H9 (cell line): Measurements from ENCODE around the gene IFNG-AS1. TPM values are rescaled to one million over a fixed set of nuclear protein-coding genes. Genes with fewer than 3 reads are reported as not detected.

Experiments
- DNase-seq: peaks from one replicate; pipeline ENCODE4 v3.0.0-alpha.2; 2017
- H2AFZ ChIP-seq: one replicate; pipeline ENCODE4 v1.6.1; 2013; ENCODE audit warnings: mild to moderate bottlenecking, low read length, control low read depth, moderate library complexity
- H2AK5ac ChIP-seq: 2 replicates; pipeline ENCODE4 v1.6.1; 2013; ENCODE audit warnings: low read length, control low read depth, mixed read lengths; ENCODE audit not compliant: insufficient read length
- H2BK120ac ChIP-seq: one replicate; pipeline ENCODE4 v1.6.1; 2013; ENCODE audit warnings: low read depth, mild to moderate bottlenecking, low read length, control low read depth, inconsistent platforms; ENCODE audit not compliant: poor library complexity, severe bottlenecking
- H2BK12ac ChIP-seq: 2 replicates; pipeline ENCODE4 v1.6.1; 2013; ENCODE audit warnings: low read length, control low read depth, mixed read lengths, low read depth; ENCODE audit not compliant: insufficient read length
- H2BK15ac ChIP-seq: 2 replicates; pipeline ENCODE4 v1.6.1; 2013; ENCODE audit warnings: low read depth, low read length, control low read depth
- H2BK20ac ChIP-seq: one replicate; pipeline ENCODE4 v1.6.1; 2013; ENCODE audit warnings: low read depth, mild to moderate bottlenecking, low read length, control low read depth, inconsistent platforms; ENCODE audit not compliant: poor library complexity, severe bottlenecking
- H2BK5ac ChIP-seq: 2 replicates; pipeline ENCODE4 v1.6.1; 2013; ENCODE audit warnings: low read length, control low read depth, mixed read lengths; ENCODE audit not compliant: insufficient read length
- H3K14ac ChIP-seq: 2 replicates; pipeline ENCODE4 v1.6.1; 2013; ENCODE audit warnings: low read length, control low read depth; ENCODE audit not compliant: insufficient read depth
- H3K18ac ChIP-seq: 2 replicates; pipeline ENCODE4 v1.6.1; 2013; ENCODE audit warnings: low read depth, mild to moderate bottlenecking, mixed read lengths, low read length, control low read depth; ENCODE audit not compliant: insufficient read length
- H3K23ac ChIP-seq: 2 replicates; pipeline ENCODE4 v1.6.1; 2013; ENCODE audit warnings: low read length, control low read depth, mixed read lengths, low read depth; ENCODE audit not compliant: insufficient read length
- H3K23me2 ChIP-seq: 2 replicates; pipeline ENCODE4 v1.6.1; 2013; ENCODE audit warnings: low read depth, mild to moderate bottlenecking, mixed read lengths, low read length, control low read depth; ENCODE audit not compliant: insufficient read length, poor library complexity, severe bottlenecking
- H3K27ac ChIP-seq: 2 replicates; pipeline ENCODE4 v1.5.1; 2013; ENCODE audit warnings: low read length, control low read depth, mixed read lengths, low read depth; ENCODE audit not compliant: insufficient read length
- H3K27me3 ChIP-seq: 2 replicates; pipeline ENCODE4 v1.6.1; 2013; ENCODE audit warnings: low read length, control low read depth, inconsistent platforms; ENCODE audit not compliant: insufficient read depth
- H3K4ac ChIP-seq: 2 replicates; pipeline ENCODE4 v1.6.1; 2013; ENCODE audit warnings: low read depth, mild to moderate bottlenecking, control low read depth, inconsistent platforms, low read length, moderate library complexity
- H3K4me1 ChIP-seq: 2 replicates; pipeline ENCODE4 v1.6.1; 2013; ENCODE audit warnings: low read length, control low read depth, inconsistent platforms; ENCODE audit not compliant: insufficient read depth
- H3K4me2 ChIP-seq: 2 replicates; pipeline ENCODE4 v1.6.1; 2013; ENCODE audit warnings: low read length, control low read depth, mixed read lengths; ENCODE audit not compliant: insufficient read length, insufficient read depth
- H3K56ac ChIP-seq: 2 replicates; pipeline ENCODE4 v1.6.1; 2013; ENCODE audit warnings: low read depth, mild to moderate bottlenecking, mixed read lengths, low read length, control low read depth; ENCODE audit not compliant: insufficient read length
- H3K79me1 ChIP-seq: 2 replicates; pipeline ENCODE4 v1.6.1; 2013; ENCODE audit warnings: low read depth, mild to moderate bottlenecking, moderate library complexity, low read length, control low read depth, inconsistent platforms; ENCODE audit not compliant: insufficient read depth, poor library complexity, severe bottlenecking
- H3K79me2 ChIP-seq: 2 replicates; pipeline ENCODE4 v1.6.1; 2013; ENCODE audit warnings: low read length, control low read depth, inconsistent platforms; ENCODE audit not compliant: insufficient read depth
- H3K9ac ChIP-seq: 2 replicates; pipeline ENCODE4 v1.6.1; 2013; ENCODE audit warnings: low read length, control low read depth, mixed read lengths; ENCODE audit not compliant: insufficient read length; ENCODE audit errors: extremely low read depth
- H3K9me3 ChIP-seq: one replicate; pipeline ENCODE4 v1.6.1; 2013; ENCODE audit warnings: low read depth, low read length, inconsistent platforms; ENCODE audit not compliant: control insufficient read depth
- H3T11ph ChIP-seq: one replicate; pipeline ENCODE4 v1.6.1; 2013; ENCODE audit warnings: mild to moderate bottlenecking, low read length, control low read depth, inconsistent platforms
- H4K20me1 ChIP-seq: one replicate; pipeline ENCODE4 v1.6.1; 2013; ENCODE audit not compliant: control insufficient read depth, insufficient read length, insufficient read depth
- H4K5ac ChIP-seq: 2 replicates; pipeline ENCODE4 v1.6.1; 2013; ENCODE audit warnings: low read depth, mild to moderate bottlenecking, mixed read lengths, low read length, control low read depth; ENCODE audit not compliant: insufficient read length
- H4K8ac ChIP-seq: replicated peaks from 2 replicates; pipeline ENCODE4 v1.6.1; 2013; ENCODE audit warnings: low read length, control low read depth, mixed read lengths, low read depth; ENCODE audit not compliant: insufficient read length
- H4K91ac ChIP-seq: 2 replicates; pipeline ENCODE4 v1.6.1; 2013; ENCODE audit warnings: low read depth, mild to moderate bottlenecking, moderate library complexity, mixed read lengths, low read length, control low read depth; ENCODE audit not compliant: insufficient read length
- H3K27ac Mint-ChIP-seq, 3 experiments: 2 replicates in 2 of 3; 3 replicates in 1 of 3; pipeline ENCODE4 v1.8.0; 2020 to 2021; ENCODE audit warnings: mixed read lengths in 3 of 3, mild to moderate bottlenecking in 1 of 3, moderate library complexity in 1 of 3
- H3K27me3 Mint-ChIP-seq: 2 replicates; pipeline ENCODE4 v1.8.0; 2021; ENCODE audit warnings: low read depth, mild to moderate bottlenecking, moderate library complexity, mixed read lengths
- H3K36me3 Mint-ChIP-seq, 3 experiments: 2 replicates in 2 of 3; 3 replicates in 1 of 3; pipeline ENCODE4 v1.8.0; 2020 to 2021; ENCODE audit warnings: low read depth in 3 of 3, mixed read lengths in 3 of 3; ENCODE audit not compliant: insufficient read depth in 1 of 3
- H3K4me1 Mint-ChIP-seq, 2 experiments: 2 replicates each; pipeline ENCODE4 v1.8.0; 2020; ENCODE audit warnings: mixed read lengths in 2 of 2
- H3K4me3 Mint-ChIP-seq, 2 experiments: 2 replicates in 1 of 2; 3 replicates in 1 of 2; pipeline ENCODE4 v1.8.0; 2020 to 2021; ENCODE audit warnings: mild to moderate bottlenecking in 2 of 2, mixed read lengths in 2 of 2, moderate library complexity in 1 of 2
- H3K9me3 Mint-ChIP-seq, 2 experiments: 2 replicates in 1 of 2; 3 replicates in 1 of 2; pipeline ENCODE4 v1.8.0; 2020; ENCODE audit warnings: mild to moderate bottlenecking in 2 of 2, mixed read lengths in 2 of 2, moderate library complexity in 1 of 2
- CTCF ChIP-seq: fragments of 200-600 bp; sonication (generic); conservative IDR thresholded peaks from 3 replicates; pipeline ENCODE4 v1.8.0; 2021; ENCODE audit warnings: antibody characterized with exemption, mild to moderate bottlenecking
- WGBS: extraction: QIAGEN DNeasy Blood & Tissue Kit; methylation state at CpG from one replicate; pipeline ENCODE4 v1.1.7; 2013; ENCODE audit warnings: missing lambda C conversion rate, low lambda C conversion rate, mixed read lengths; ENCODE audit not compliant: insufficient read length; ENCODE audit errors: extremely low coverage; 5-methylcytosine and 5-hydroxymethylcytosine counted together
- total RNA-seq: library from RNA; stranded (reverse); gene quantifications from 2 replicates; pipeline ENCODE4 v1.2.1, GENCODE V29; 2021

Gene IFNG-AS1
- total RNA-seq, 1 experiment from 2014 or later, result not detected

- no peak overlapping the region for H3K23ac ChIP-seq
- no peak overlapping the region for H3K4ac ChIP-seq
- H3K79me1 ChIP-seq, result no peaks in the 10 kb centered on the region
- no peak overlapping the region for H3T11ph ChIP-seq
- H3K4me1 ChIP-seq, result no peaks in the 10 kb centered on the region
- no peak overlapping the region for H2BK5ac ChIP-seq
- no peak overlapping the region for H3K18ac ChIP-seq
- peaks cover 17 to 23% of the 10 kb centered on the region in 2 experiments for H3K4me1 Mint-ChIP-seq
- H4K5ac ChIP-seq, result no peak overlapping the region
- WGBS, result no CpG with 5 or more reads among the region's 5 CpGs
- H3K9ac ChIP-seq, result no peak overlapping the region
- no peaks in the 10 kb centered on the region for H3K9me3 ChIP-seq
- H4K91ac ChIP-seq, result no peak overlapping the region
- H3K23me2 ChIP-seq, result no peaks in the 10 kb centered on the region
- H3K14ac ChIP-seq, result no peak overlapping the region
- no peak overlapping the region for H2BK120ac ChIP-seq
- H2BK15ac ChIP-seq, result no peak overlapping the region
- H3K79me2 ChIP-seq, result no peaks in the 10 kb centered on the region
- H2AFZ ChIP-seq, result no peak overlapping the region
- no peak for DNase-seq
- H3K9me3 Mint-ChIP-seq, result no peaks in the 10 kb centered on the region
- H3K4me2 ChIP-seq, result no peak overlapping the region
- H2BK20ac ChIP-seq, result no peak overlapping the region
- no peaks in the 10 kb centered on the region for H4K20me1 ChIP-seq
- H3K27ac ChIP-seq, result no peak overlapping the region
- H2AK5ac ChIP-seq, result no peak overlapping the region
- H4K8ac ChIP-seq, result no peak overlapping the region
- no peaks in the 10 kb centered on the region for H3K27me3 Mint-ChIP-seq
- H3K36me3 Mint-ChIP-seq, result no peaks in the 10 kb centered on the region
- H3K4me3 Mint-ChIP-seq, result no peak overlapping the region
- H3K27ac Mint-ChIP-seq, result no peak overlapping the region
- H3K56ac ChIP-seq, result no peak overlapping the region
- no peak overlapping the region for H2BK12ac ChIP-seq
- H3K27me3 ChIP-seq, result no peaks in the 10 kb centered on the region
- no peak for TF ChIP-seq CTCF
Measured at GRCh38 chr12:67944093-67944492, 45.2 kb upstream of the IFNG-AS1 start.
